Esophagus muscularis mucosa (tissue), 3 donors: Measurements from ENCODE around the gene OR1N2.

ENCODE experiments used
- POLR2A ChIP-seq: fragments of 450-650 bp; IDR thresholded peaks from one replicate; pipeline ENCODE4 v1.6.1; 2017; ENCODE audit warnings: antibody characterized with exemption, moderate library complexity, mild to moderate bottlenecking, low read depth
- POLR2AphosphoS5 ChIP-seq, 2 donors: sonication (generic); formaldehyde crosslinking; IDR thresholded peaks; one replicate each; pipeline ENCODE4 v1.6.1; 2017; ENCODE audit warnings: antibody characterized with exemption in 2 of 2
- TF ChIP-seq, protein P1 (sequence below), 3 experiments: fragments of 200-600 bp in 2 of 3; fragments of 450-650 bp in 1 of 3; sonication (generic) in 2 of 3; IDR thresholded peaks; one replicate each; pipeline ENCODE4 v1.5.1; 2017 to 2019; ENCODE audit warnings: antibody characterized with exemption in 3 of 3, mild to moderate bottlenecking in 2 of 3, moderate library complexity in 1 of 3

DNA sequence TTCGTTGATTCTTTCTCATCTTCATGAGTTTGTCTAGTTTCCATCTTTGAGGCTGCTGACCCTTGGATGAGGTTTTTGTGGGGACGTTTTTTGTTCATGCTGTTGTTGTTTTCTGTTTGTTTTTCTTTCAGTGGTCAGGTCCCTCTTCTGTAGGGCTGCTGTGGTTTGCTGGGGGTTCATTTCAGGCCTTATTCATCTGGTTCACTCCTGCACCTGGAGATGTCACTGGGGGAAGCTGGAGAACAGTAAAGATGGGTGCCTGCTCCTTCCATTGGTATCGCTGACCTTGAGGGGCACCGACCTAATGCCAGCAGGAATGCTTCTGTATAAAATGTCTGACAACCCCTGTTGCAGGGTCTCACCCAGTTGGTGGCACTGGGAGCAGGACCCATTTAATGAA is 8.5 kb downstream of the OR1N2 start:
- no peak for TF ChIP-seq POLR2AphosphoS5 (IDR thresholded peaks at IDR 0.05)
- TF ChIP-seq, protein P1, sequence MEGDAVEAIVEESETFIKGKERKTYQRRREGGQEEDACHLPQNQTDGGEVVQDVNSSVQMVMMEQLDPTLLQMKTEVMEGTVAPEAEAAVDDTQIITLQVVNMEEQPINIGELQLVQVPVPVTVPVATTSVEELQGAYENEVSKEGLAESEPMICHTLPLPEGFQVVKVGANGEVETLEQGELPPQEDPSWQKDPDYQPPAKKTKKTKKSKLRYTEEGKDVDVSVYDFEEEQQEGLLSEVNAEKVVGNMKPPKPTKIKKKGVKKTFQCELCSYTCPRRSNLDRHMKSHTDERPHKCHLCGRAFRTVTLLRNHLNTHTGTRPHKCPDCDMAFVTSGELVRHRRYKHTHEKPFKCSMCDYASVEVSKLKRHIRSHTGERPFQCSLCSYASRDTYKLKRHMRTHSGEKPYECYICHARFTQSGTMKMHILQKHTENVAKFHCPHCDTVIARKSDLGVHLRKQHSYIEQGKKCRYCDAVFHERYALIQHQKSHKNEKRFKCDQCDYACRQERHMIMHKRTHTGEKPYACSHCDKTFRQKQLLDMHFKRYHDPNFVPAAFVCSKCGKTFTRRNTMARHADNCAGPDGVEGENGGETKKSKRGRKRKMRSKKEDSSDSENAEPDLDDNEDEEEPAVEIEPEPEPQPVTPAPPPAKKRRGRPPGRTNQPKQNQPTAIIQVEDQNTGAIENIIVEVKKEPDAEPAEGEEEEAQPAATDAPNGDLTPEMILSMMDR (IDR thresholded peaks at IDR 0.05): no peak
- TF ChIP-seq POLR2A: no peak
